Fibroblast of lung (primary cell): ENCODE results near the gene THY1. TPM values are rescaled to one million over a fixed set of nuclear protein-coding genes. Genes with fewer than 3 reads are reported as not detected.

Source experiments
- DNase-seq, 2 donors: peaks; one replicate each; pipeline versions ENCODE4 v3.0.0 to v3.0.0-alpha.2; 2010; ENCODE audit warnings: low read depth in 2 of 2
- H2AFZ ChIP-seq: 2 replicates; pipeline ENCODE4 v1.5.1; 2012; ENCODE audit warnings: low read length, control low read depth, inconsistent platforms
- H3K27ac ChIP-seq: 2 replicates; pipeline ENCODE4 v1.5.1; 2011; ENCODE audit warnings: low read length, control low read depth; ENCODE audit not compliant: insufficient read depth
- H3K27me3 ChIP-seq: 2 replicates; pipeline ENCODE4 v1.5.1; 2011; ENCODE audit warnings: mild to moderate bottlenecking, low read length; ENCODE audit not compliant: control insufficient read depth, insufficient read depth
- H3K36me3 ChIP-seq: 2 replicates; pipeline ENCODE4 v1.5.1; 2011; ENCODE audit warnings: low read length; ENCODE audit not compliant: control insufficient read depth, insufficient read depth
- H3K4me1 ChIP-seq: 2 replicates; pipeline ENCODE4 v1.5.1; 2011; ENCODE audit warnings: low read length; ENCODE audit not compliant: control insufficient read depth, insufficient read depth; ENCODE audit errors: extremely low read depth
- H3K4me2 ChIP-seq: 2 replicates; pipeline ENCODE4 v1.5.1; 2011; ENCODE audit warnings: low read length, control low read depth; ENCODE audit not compliant: insufficient read depth; ENCODE audit errors: extremely low read depth
- H3K4me3 ChIP-seq, 4 experiments: fragments of 200-600 bp in 1 of 4; sonication (generic) in 1 of 4; replicated peaks in 1 of 4; 2 replicates each; pipeline ENCODE4 v1.5.1; 2011 to 2016; ENCODE audit warnings: low read length in 4 of 4, low read depth in 3 of 4, mild to moderate bottlenecking in 3 of 4, control low read depth in 2 of 4, inconsistent platforms in 1 of 4, mixed read lengths in 1 of 4; ENCODE audit not compliant: insufficient read depth in 1 of 4; ENCODE audit errors: control extremely low read depth in 1 of 4
- H3K79me2 ChIP-seq: 2 replicates; pipeline ENCODE4 v1.5.1; 2012; ENCODE audit warnings: mild to moderate bottlenecking, low read length, inconsistent platforms; ENCODE audit not compliant: control insufficient read depth, insufficient read depth
- H3K9ac ChIP-seq: 2 replicates; pipeline ENCODE4 v1.5.1; 2011; ENCODE audit warnings: mild to moderate bottlenecking, low read length, control low read depth; ENCODE audit not compliant: insufficient read depth
- H3K9me3 ChIP-seq: 2 replicates; pipeline ENCODE4 v1.5.1; 2012; ENCODE audit warnings: low read depth, low read length; ENCODE audit not compliant: control insufficient read depth, insufficient read depth
- H4K20me1 ChIP-seq: 2 replicates; pipeline ENCODE4 v1.5.1; 2011; ENCODE audit warnings: low read length; ENCODE audit not compliant: control insufficient read depth, insufficient read depth; ENCODE audit errors: extremely low read depth
- CTCF ChIP-seq, 2 donors: IDR thresholded peaks in 1 of 2; conservative IDR thresholded peaks in 1 of 2; 1 replicate in 1 of 2; 2 replicates in 1 of 2; pipeline ENCODE4 v1.5.1; 2011 to 2012; ENCODE audit warnings: low read length in 2 of 2, control low read depth in 1 of 2, inconsistent platforms in 1 of 2, low read depth in 1 of 2, mild to moderate bottlenecking in 1 of 2
- EZH2 ChIP-seq: IDR thresholded peaks from 2 replicates; pipeline ENCODE4 v1.5.1; 2012; ENCODE audit warnings: low read length, control low read depth, mild to moderate bottlenecking; ENCODE audit errors: missing control alignments
- polyA plus RNA-seq, 2 donors: library from polyadenylated mRNA; depleted of rRNA in 1 of 2; stranded (reverse) in 1 of 2; unstranded in 1 of 2; fragments of >200 nt; gene quantifications; 2 replicates each; pipeline ENCODE4 v1.2.1, GENCODE V29; 2011 to 2012; ENCODE audit warnings: missing spikeins in 1 of 2
- total RNA-seq: library from RNA; depleted of rRNA; stranded (reverse); fragments of >200 nt; gene quantifications from 2 replicates; pipeline ENCODE4 v1.2.1, GENCODE V29; 2014

Gene THY1
- total and polyA plus RNA-seq, 2 donors (not counting 1 experiment from before 2014, with no cell fraction given) = 292 to 824 TPM

GRCh38 chr11:119391275-119391674 is 31.7 kb downstream of the THY1 start:
- no peak overlapping the region for H3K4me3 ChIP-seq
- no peaks in the 10 kb centered on the region for H3K4me1 ChIP-seq
- H3K9me3 ChIP-seq = no peaks in the 10 kb centered on the region
- no peak overlapping the region for H2AFZ ChIP-seq
- H3K36me3 ChIP-seq = no peaks in the 10 kb centered on the region
- no peaks in the 10 kb centered on the region for H3K79me2 ChIP-seq
- peaks cover 13% of the 10 kb centered on the region for H3K27me3 ChIP-seq
- no peak overlapping the region for H3K27ac ChIP-seq
- no peaks in the 10 kb centered on the region for H4K20me1 ChIP-seq
- no peak for TF ChIP-seq CTCF (conservative IDR thresholded peaks at IDR 0.05 in 1 of 2, IDR thresholded peaks at IDR 0.05 in 1 of 2; ENCODE audit: low read depth in 1 of 2, low read length in 2 of 2)
- TF ChIP-seq EZH2 = no peak
- no peak overlapping the region for H3K4me2 ChIP-seq
- no peak for DNase-seq
- no peak overlapping the region for H3K9ac ChIP-seq

- TF ChIP-seq CTCF (conservative IDR thresholded peaks at IDR 0.05 in 1 of 2, IDR thresholded peaks at IDR 0.05 in 1 of 2; ENCODE audit: low read depth in 1 of 2, low read length in 2 of 2) (peak in 1 of 2 donors; percentile 47), EZH2 (no peak)
- Histone ChIP-seq H2AFZ (no peak overlapping the region), H3K9ac (no peak overlapping the region), H3K4me3 (no peak overlapping the region), H3K79me2 (no peaks in the 10 kb centered on the region), H4K20me1 (no peaks in the 10 kb centered on the region), H3K27me3 (peaks cover 14% of the 10 kb centered on the region), H3K36me3 (no peaks in the 10 kb centered on the region), H3K4me1 (no peaks in the 10 kb centered on the region), H3K4me2 (no peak overlapping the region), H3K9me3 (no peaks in the 10 kb centered on the region), H3K27ac (no peak overlapping the region)
- DNase-seq = no peak
Observed at GRCh38 chr11:119389611-119390254, 33.2 kb downstream of the THY1 start.

GRCh38 chr11:119388103-119388502 is 34.9 kb downstream of the THY1 start:
- Histone ChIP-seq H3K36me3 (no peaks in the 10 kb centered on the region), H3K9ac (no peak overlapping the region), H3K4me2 (no peak overlapping the region), H3K4me3 (no peak overlapping the region), H3K27ac (no peak overlapping the region), H3K9me3 (no peaks in the 10 kb centered on the region), H2AFZ (no peak overlapping the region), H3K79me2 (no peaks in the 10 kb centered on the region), H4K20me1 (no peaks in the 10 kb centered on the region), H3K27me3 (peaks cover 17% of the 10 kb centered on the region), H3K4me1 (no peaks in the 10 kb centered on the region)
- no peak for TF ChIP-seq EZH2
- TF ChIP-seq CTCF (conservative IDR thresholded peaks at IDR 0.05 in 1 of 2, IDR thresholded peaks at IDR 0.05 in 1 of 2; ENCODE audit: low read depth in 1 of 2, low read length in 2 of 2) = no peak
- DNase-seq = no peak
